A549 treated with ZK216348 at 1 μM for 4 hours (cell line): ENCODE results near the gene FBRS. TPM values are rescaled to one million over a fixed set of nuclear protein-coding genes. Genes with fewer than 3 reads are reported as not detected.

Experiments used
- total RNA-seq: library from RNA; stranded (reverse); fragments of 200-300 nt; extraction: Qiagen RNA extraction; gene quantifications from 5 replicates; pipeline ENCODE4 v1.2.3, GENCODE V29; 2022; ENCODE audit warnings: low read depth

FBRS gene
- total RNA-seq: 24.6 to 46.9 TPM (median 43.3 TPM) in 5 replicates

GRCh38 chr16:30657866-30658730, at the start of gene FBRS:
FBRS (plus strand) TSS chr16:30658431; CDS start chr16:30659519, 1,088 bp downstream.

GRCh38 chr16:30609926-30610839, 48.0 kb upstream of the FBRS start, which contains the start of gene ZNF689:
ZNF689 (minus strand) TSS chr16:30610389; CDS start chr16:30610041, 348 bp downstream.

GRCh38 chr16:30650369-30651123, 7.7 kb upstream of the FBRS start, which contains the start of gene PRR14:
PRR14 (plus strand) TSS chr16:30650960; CDS start chr16:30651646, 686 bp downstream.

DNA sequence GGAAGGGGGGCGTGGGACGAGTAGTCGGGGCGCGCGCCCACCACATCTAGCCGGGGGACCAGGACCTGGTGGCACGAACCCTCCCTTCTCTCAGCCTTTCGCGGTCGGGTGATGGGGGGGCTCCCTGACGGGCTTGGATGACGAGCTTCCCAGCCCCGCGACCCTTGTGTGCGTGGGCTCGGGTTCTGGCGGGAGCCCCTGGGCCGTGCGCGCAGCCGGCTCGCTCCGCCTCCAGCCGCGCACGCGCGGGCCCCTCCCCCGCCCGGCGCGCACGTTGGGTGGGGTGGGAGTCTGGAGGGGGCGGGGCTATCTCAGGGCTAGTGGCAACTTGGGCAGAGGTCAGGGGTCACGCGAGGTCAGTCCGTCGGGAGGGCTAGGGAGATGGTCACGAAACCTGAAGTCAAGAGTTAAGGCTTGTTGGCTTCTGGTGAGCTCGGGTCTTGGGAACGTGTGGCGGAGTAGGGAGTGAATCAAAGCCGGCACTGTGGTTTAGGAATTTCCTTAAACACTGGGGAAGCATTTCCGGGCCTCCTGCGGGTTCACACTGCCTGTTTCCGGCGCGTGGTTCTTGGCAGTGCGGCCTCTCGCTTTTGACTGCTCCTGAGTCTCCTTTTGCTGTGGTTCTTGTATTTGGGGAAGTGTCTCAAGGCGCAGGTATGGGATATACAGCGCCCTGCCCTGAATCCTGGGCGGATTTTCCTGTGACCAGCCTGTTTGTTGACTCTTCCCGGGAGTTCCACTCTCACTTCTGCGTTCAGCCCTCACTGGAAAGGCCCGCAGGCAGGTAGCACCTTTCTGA, 40.8 kb downstream of the FBRS start, which contains the start of gene SRCAP:
Gene SRCAP (plus strand): TSS at position 356 of the 799 bp plus-strand sequence. CDS start 1,654 bp downstream, outside the sequence.

Other genes starting within 250 kb of the FBRS start
- 85.1 to 139 TPM (median 127 TPM) in 5 replicates for gene DCTPP1, start 228.4 kb upstream of the FBRS start, total RNA-seq
- 47.5 to 50.9 TPM (median 48.1 TPM) in 5 replicates for gene SEPHS2, start 212.6 kb upstream of the FBRS start, total RNA-seq
- 0.15 to 0.32 TPM (median 0.20 TPM) in 3 of 5 replicates, not detected in the others for gene ITGAL, start 185.7 kb upstream of the FBRS start, total RNA-seq
- gene ZNF768, start 131.9 kb upstream of the FBRS start, total RNA-seq: 30.8 to 51.6 TPM (median 48.5 TPM) in 5 replicates
- 2.7 to 4.7 TPM (median 4.1 TPM) in 5 replicates for gene ZNF747, start 123.6 kb upstream of the FBRS start, total RNA-seq
- 3.1 to 7.0 TPM (median 5.5 TPM) in 5 replicates for gene ZNF764, start 100.1 kb upstream of the FBRS start, total RNA-seq
- gene ZNF688, start 86.7 kb upstream of the FBRS start, total RNA-seq: 6.1 to 12.0 TPM (median 7.0 TPM) in 5 replicates
- gene ZNF785, start 72.7 kb upstream of the FBRS start, total RNA-seq: not detected in 5 replicates
- 7.7 to 9.6 TPM (median 8.6 TPM) in 5 replicates for gene ZNF689, start 48.0 kb upstream of the FBRS start, total RNA-seq
- 17.0 to 26.6 TPM (median 23.2 TPM) in 5 replicates for gene PRR14, start 7.5 kb upstream of the FBRS start, total RNA-seq
- 5.9 to 34.3 TPM (median 23.6 TPM) in 5 replicates for gene SRCAP, start 40.7 kb downstream of the FBRS start, total RNA-seq
- gene PHKG2, start 90.0 kb downstream of the FBRS start, total RNA-seq: 15.2 to 28.7 TPM (median 25.5 TPM) in 5 replicates
- gene CFAP119, start 103.6 kb downstream of the FBRS start, total RNA-seq: 4.3 to 10.0 TPM (median 8.4 TPM) in 5 replicates
- 51.8 to 92.6 TPM (median 84.3 TPM) in 5 replicates for gene RNF40, start 103.9 kb downstream of the FBRS start, total RNA-seq
- 15.6 to 17.9 TPM (median 17.8 TPM) in 5 replicates for gene ZNF629, start 128.8 kb downstream of the FBRS start, total RNA-seq
- gene BCL7C, start 235.6 kb downstream of the FBRS start, total RNA-seq: 24.0 to 43.8 TPM (median 43.2 TPM) in 5 replicates
- 0.14 to 0.32 TPM (median 0.30 TPM) in 3 of 5 replicates, not detected in the others for gene CTF1, start 238.2 kb downstream of the FBRS start, total RNA-seq